Activated naive CD4-positive, alpha-beta T cell treated with Interleukin-2 at 50 U/mL for 16 hours (primary cell): ENCODE results near the gene LSM3.

ENCODE experiments used
- DNase-seq: peaks from one replicate; pipeline ENCODE4 v3.0.0-alpha.2; 2020

The LSM3 gene

GRCh38 chr3:14158370-14158769, 20.2 kb upstream of the LSM3 start:
- DNase-seq = no peak

- DNase-seq = no peak
These were observed 19.2 kb upstream of the LSM3 start for GRCh38 chr3:14159426-14159825.

- no peak for DNase-seq
These were observed 17.3 kb upstream of the LSM3 start for GRCh38 chr3:14161282-14161681.

- no peak for DNase-seq
These were observed 16.4 kb upstream of the LSM3 start for GRCh38 chr3:14162178-14162577.

DNA sequence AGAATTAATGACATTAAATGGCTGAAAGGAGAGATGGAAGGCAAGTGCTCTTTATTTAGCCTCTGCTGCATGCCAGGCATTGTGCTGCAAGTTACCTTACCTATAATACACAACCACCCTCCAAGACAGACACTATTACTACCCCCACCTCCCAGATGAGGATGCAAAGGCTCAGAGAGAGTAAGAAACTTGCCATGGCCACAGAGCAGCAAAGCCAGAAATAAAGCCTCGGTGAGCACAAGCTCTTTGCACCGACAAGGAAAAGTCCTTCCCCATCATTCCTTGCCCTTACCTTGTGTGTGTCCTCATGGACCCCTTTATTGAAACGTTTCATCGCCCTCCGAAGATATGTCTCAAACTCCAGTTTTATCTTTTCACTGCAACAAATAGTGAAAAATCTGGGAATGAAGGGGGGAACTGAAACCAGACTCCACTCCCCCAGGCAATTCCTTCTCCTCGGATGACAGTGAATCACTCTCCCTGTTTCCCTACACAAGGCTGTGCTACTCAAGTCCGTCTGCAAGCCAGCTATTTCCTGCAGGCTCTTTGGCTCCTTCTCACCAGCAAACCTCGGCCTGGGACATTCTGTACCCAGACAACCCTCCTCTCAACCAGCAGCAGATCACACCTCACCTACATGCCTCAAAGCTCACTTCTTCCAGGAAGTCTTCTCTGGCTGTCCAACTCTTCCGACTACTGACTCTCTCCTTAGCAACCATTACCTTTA, 11.6 kb upstream of the LSM3 start:
- no peak for DNase-seq

GRCh38 chr3:14169435-14169834, 9.2 kb upstream of the LSM3 start:
- DNase-seq = no peak

DNA sequence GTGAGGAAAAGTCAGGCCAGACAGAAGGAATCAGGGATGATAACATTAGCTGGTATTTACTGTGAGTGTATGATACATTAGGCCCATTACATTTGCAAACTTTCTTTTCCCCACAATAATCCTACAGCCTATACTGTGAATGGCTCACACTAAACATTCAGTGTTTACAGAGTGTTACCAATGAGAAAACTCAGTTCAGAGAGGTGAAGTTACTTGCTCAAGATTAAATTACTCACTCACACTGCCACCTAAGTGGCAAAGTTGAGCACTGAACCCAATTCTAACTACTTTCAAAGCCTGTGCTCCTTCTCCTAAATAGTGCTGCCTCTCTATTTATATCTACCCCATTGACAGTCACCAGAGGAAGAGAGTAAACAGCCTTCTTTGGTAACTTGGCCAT, 8.7 kb upstream of the LSM3 start:
- no peak for DNase-seq

GRCh38 chr3:14170531-14171159, 8.0 kb upstream of the LSM3 start:
- no peak for DNase-seq

GRCh38 chr3:14172496-14172895, 6.1 kb upstream of the LSM3 start:
- no peak for DNase-seq

DNA sequence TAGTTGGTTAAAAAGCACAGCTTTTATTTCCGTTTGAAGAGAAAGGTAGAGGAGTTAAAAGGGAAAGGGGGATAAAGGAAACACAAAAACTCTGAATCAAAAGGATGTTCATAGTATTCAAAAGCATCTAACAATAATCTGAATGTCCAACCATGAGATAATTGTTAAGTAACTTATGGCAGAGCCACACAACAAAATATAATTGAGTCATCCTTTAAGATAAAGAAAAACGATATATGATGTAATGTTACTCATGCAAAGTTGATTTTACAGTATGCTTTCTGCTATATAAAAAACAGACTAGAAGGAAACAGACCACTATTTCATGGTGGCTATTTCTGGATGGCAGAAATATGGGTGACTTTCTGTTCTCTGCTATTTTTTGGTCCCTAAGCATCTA, 4.1 kb upstream of the LSM3 start:
- DNase-seq = no peak

DNA sequence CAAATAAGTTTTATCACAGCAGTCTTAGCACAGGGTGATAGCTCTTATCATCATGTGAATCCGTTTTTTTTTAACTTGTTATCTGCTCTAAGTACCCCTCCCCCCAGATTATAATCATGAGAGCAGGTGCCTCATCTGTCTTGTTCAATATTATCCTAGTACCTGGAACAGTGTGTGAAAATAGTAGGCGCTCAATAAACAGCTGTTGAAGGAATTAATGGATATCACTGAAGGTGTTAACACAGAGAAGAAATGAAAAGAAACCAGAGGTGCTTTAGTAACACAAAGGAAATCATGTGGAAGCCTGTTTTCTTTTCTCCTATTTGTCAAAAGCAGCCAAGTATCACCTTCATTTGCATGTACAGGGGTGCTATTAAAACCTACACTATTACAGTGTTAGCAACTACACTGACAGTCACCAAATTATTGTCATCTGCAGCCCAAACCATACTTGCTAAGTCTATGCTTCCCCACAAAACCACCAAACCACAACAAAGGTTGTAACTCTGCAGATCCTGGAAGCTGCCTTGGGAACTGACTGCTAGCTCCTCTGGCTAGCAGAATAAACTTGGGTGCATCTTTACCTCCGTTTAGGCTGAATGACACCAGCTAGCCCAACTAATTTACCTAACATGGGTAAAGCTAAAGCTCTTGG, 3.1 kb upstream of the LSM3 start:
- peak; percentile 41 for DNase-seq

DNA sequence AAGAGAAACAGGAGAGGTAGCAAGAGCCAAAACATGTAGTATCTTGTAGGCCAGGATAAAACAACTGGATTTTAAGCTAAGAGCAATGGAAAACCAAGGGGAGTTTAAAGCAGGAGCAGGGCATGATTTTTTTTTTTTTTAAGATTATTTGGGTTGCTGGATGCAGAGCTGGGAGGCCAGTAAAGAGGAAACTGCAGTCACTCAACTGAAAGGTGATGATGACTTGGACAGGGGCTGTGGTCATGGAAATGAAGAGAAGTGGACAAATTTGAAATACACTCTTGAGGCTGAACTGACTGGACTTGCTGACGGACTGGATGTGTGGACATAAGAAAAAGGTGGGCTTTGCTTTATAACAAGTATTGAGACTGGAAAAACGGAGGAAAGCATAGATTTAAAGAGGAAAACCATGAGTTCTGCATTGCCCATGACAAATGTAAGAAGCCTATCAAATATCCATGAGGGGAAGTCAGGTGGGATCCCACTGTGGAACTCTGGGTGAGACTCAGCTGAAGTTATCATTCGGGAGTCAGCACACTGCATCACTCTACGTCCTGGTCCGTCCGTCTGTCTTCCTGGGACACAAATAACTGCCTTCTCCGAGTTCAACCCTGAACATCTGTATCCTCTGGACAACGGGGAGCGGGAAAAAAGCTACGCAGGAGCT, 904 bp upstream of the LSM3 start:
- DNase-seq = no peak

- DNase-seq = no peak
These were observed 473 bp downstream of the LSM3 start for GRCh38 chr3:14179114-14179465.

DNA sequence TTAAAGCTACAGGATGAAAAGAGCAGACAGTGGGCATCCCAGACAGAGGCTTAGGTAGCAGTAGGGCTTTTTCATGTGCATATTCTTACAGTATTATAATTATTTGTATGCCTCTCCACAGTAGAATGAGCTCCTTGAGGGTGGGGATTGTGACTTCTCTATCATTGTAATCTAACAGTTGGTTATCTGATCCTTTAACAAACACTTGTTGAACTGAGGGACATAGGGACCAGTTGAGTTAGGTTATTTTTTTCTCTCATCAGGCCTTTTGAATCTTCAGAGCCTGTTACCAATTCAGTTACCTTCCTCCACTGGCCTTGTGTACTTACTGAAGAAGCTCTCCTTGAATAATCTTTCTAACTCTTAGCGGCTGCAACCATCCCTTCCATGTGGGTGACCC, 1.2 kb downstream of the LSM3 start:
- DNase-seq = no peak

GRCh38 chr3:14181253-14181652, 2.6 kb downstream of the LSM3 start:
- no peak for DNase-seq

DNA sequence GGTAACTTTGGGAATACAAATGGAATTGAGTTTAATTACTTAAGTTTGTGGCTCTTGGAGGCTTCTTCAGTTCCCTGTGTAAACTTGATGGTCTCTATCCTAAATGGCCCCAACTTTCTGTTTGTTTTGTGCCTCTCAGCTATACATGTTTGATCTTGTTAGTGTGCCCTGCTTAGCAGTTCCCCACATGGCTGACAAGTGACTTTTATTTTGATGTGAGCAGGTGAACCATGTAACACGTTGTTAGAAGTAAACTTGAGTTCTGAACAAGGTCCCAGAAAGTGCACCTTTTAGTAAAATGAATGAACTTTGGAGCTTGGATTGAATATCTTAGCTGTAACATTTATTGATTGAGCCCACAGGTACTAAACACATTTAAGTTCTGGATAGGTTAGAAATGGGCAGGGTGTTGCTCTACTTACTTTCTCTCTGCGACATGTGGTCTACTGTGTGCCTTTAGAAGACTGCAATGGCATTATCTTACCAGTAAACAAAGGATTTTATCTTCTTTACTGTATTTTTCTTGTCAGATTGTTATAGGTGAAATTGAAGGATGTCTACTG, 4.5 kb downstream of the LSM3 start:
- DNase-seq = no peak

- no peak for DNase-seq
These were observed 8.3 kb downstream of the LSM3 start for GRCh38 chr3:14186854-14187458.

GRCh38 chr3:14188041-14188754, 9.6 kb downstream of the LSM3 start:
- no peak for DNase-seq

DNA sequence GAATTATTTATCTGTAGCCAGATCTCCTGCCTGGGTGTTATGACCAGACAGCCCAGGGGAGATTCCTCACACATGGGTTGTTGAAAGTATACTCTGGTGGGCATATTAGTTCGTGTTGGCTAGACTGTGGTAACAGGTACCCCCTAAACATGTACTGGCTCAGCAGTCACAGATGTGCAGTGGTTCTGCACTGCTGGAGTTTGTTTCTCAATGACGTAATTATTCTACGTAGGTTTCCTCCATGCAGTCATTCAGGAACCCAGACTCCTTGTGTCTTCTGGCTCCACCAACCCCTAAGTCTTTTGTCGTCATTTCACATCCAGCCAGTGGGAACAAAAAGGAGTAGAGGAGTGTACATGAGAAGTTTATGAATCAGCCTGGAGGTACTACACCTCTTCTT, 16.2 kb downstream of the LSM3 start:
- DNase-seq = no peak

DNA sequence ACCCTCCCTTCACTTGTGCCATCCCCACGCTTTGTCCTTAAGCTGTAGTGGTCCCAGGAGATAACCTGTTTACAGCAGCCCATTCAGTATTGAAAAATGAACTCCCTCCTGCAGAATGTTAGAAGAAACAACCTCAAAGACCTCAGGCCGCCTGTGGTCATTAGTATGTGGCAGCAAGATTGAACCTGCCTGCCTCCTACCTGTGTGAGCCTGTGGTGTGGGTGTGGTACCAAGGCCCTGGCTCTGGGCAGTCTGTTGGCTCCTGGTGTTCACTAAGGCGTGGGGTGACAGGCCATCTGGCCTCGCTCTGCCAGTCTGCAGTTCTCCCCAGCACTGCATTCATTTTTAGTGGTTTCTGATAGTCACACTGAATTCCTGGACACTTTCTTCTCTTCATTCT, 21.0 kb downstream of the LSM3 start:
- DNase-seq = no peak

GRCh38 chr3:14200276-14200675, 21.7 kb downstream of the LSM3 start:
- no peak for DNase-seq

GRCh38 chr3:14200841-14201240, 22.2 kb downstream of the LSM3 start:
- DNase-seq = no peak
